T-cell (primary cell): ENCODE data around the gene LIX1. TPM values are rescaled to one million over a fixed set of nuclear protein-coding genes. Genes with fewer than 3 reads are reported as not detected.

Experiments
- ATAC-seq, 4 experiments: fragments of 200-7000 bp in 3 of 4; fragments of 150-1000 bp in 1 of 4; cut with Tn5 transposase; replicated peaks in 1 of 4; 1 replicate in 3 of 4; 2 replicates in 1 of 4; pipeline ENCODE4 v1.10.0; 2021; ENCODE audit warnings: moderate library complexity in 3 of 4, mild to moderate bottlenecking in 2 of 4, moderate number of reproducible peaks in 1 of 4
- CTCF ChIA-PET, 2 donors: fragments of 300-600 bp; sonication (Branson Sonifier 250); formaldehyde crosslinking; loops; one replicate each; lab custom pipeline; 2022; ENCODE audit warnings: antibody characterized with exemption in 2 of 2; lab: Charles Lee
- POLR2A ChIA-PET, 2 donors: fragments of 300-600 bp; sonication (Branson Sonifier 250); formaldehyde crosslinking; loops; one replicate each; lab custom pipeline; 2022; ENCODE audit warnings: antibody characterized with exemption in 2 of 2; lab: Charles Lee
- DNase-seq, 35 experiments: peaks; one replicate each; pipeline versions ENCODE4 v3.0.0 to v3.0.0-alpha.2; 2013 to 2023
- H3K27ac ChIP-seq: one replicate; pipeline ENCODE4 v1.5.1; 2013; ENCODE audit warnings: low read length
- H3K27me3 ChIP-seq, 2 experiments: replicated peaks in 1 of 2; 1 replicate in 1 of 2; 2 replicates in 1 of 2; pipeline versions ENCODE4 v1.6.1 to v1.7.0; 2013; ENCODE audit warnings: low read length in 1 of 2, mixed read lengths in 1 of 2; ENCODE audit not compliant: control insufficient read depth in 2 of 2, insufficient read depth in 2 of 2; ENCODE audit errors: extremely low read depth in 1 of 2
- H3K36me3 ChIP-seq, 2 donors: 1 replicate in 1 of 2; 2 replicates in 1 of 2; pipeline versions ENCODE4 v1.6.1 to v1.7.0; 2013; ENCODE audit warnings: low read length in 1 of 2; ENCODE audit not compliant: control insufficient read depth in 2 of 2, insufficient read depth in 1 of 2; ENCODE audit errors: extremely low read depth in 1 of 2
- H3K4me1 ChIP-seq, 2 experiments: 1 replicate in 1 of 2; 2 replicates in 1 of 2; pipeline versions ENCODE4 v1.6.1 to v1.7.0; 2013; ENCODE audit warnings: low read length in 2 of 2, mixed read lengths in 1 of 2; ENCODE audit not compliant: insufficient read depth in 2 of 2, control insufficient read depth in 1 of 2; ENCODE audit errors: extremely low read depth in 1 of 2
- H3K4me3 ChIP-seq, 2 donors: 1 replicate in 1 of 2; 2 replicates in 1 of 2; pipeline versions ENCODE4 v1.5.1 to v1.7.0; 2013; ENCODE audit warnings: mild to moderate bottlenecking in 2 of 2, low read length in 1 of 2, moderate library complexity in 1 of 2; ENCODE audit not compliant: control insufficient read depth in 1 of 2; ENCODE audit errors: extremely low read depth in 1 of 2
- H3K9me3 ChIP-seq: 2 replicates; pipeline ENCODE4 v1.7.0; 2013
- H3K27ac Mint-ChIP-seq, 2 donors: one replicate each; pipeline ENCODE4 v1.8.0; 2020 to 2021; ENCODE audit warnings: mild to moderate bottlenecking in 2 of 2, mixed read lengths in 2 of 2
- H3K27me3 Mint-ChIP-seq, 2 donors: one replicate each; pipeline ENCODE4 v1.8.0; 2021 to 2022; ENCODE audit warnings: mixed read lengths in 2 of 2
- H3K36me3 Mint-ChIP-seq: one replicate; pipeline ENCODE4 v1.8.0; 2021; ENCODE audit warnings: mixed read lengths
- H3K4me1 Mint-ChIP-seq, 3 donors: one replicate each; pipeline ENCODE4 v1.8.0; 2020 to 2022; ENCODE audit warnings: mixed read lengths in 3 of 3, mild to moderate bottlenecking in 1 of 3
- H3K4me3 Mint-ChIP-seq, 3 donors: one replicate each; pipeline ENCODE4 v1.8.0; 2020 to 2022; ENCODE audit warnings: mild to moderate bottlenecking in 3 of 3, mixed read lengths in 3 of 3, moderate library complexity in 3 of 3
- H3K9me3 Mint-ChIP-seq, 3 donors: one replicate each; pipeline ENCODE4 v1.8.0; 2020 to 2022; ENCODE audit warnings: mixed read lengths in 3 of 3
- WGBS: methylation state at CpG from one replicate; pipeline ENCODE4 v1.1.5; 2013; ENCODE audit warnings: missing lambda C conversion rate; ENCODE audit not compliant: insufficient coverage; 5-methylcytosine and 5-hydroxymethylcytosine counted together
- total RNA-seq, 35 experiments: library from RNA in 6 of 35; stranded (reverse) in 6 of 35; fragments of 120-200 nt in 1 of 35; gene quantifications; one replicate each; pipeline versions ENCODE4 v1.2.1 to v1.2.4 and lab custom pipeline; 2013 to 2026

The LIX1 gene
- total RNA-seq, 5 donors from 2014 or later (not counting 1 experiment from before 2014, with no cell fraction given) = not detected

DNA sequence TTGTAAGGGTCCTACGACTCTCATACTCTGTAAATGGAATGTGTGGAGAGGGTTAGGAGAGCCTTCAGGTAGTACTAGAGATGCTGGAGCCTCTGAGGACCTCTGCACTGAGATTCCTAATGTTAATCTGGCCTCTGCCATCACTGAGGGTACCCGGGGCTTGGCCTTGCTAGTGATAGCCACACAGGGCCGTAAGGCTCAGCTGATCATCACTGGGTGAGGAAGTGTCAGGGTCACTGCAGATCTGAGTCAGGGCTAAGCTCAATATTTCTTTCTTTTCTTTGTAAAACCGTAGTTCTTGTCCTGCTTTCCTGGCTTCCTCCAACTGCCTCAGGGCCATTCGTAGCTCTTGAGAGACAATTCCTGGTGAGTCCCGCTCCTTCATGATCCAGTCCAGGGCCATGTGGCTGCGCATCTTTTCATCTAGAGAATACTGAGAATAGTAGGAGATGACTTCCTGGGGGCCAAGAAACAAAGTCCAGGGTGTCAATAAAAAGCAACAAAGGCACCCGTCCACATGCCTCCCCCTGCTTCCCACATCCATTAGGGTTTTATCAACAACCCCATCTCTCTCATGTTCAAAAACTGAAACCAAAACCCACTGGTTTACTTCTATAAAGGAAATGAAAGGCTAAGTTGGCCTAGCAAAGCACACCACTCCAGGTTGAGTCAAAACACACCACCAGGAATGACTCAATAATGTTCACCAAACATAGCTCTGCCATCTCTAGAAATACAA is 47.7 kb downstream of the LIX1 start:
- Mint-ChIP-seq H3K4me3 (no peak overlapping the region), H3K36me3 (no peaks in the 10 kb centered on the region), H3K9me3 (no peaks in the 10 kb centered on the region), H3K27ac (no peak overlapping the region), H3K27me3 (peaks cover under 1 to 7% of the 10 kb centered on the region in 2 donors), H3K4me1 (peaks cover 5 to 8% (median 8%) of the 10 kb centered on the region in 3 donors)
- no peaks in the 10 kb centered on the region for H3K27me3 ChIP-seq
- 71% methylated on average over 3 of the region's 8 CpGs for WGBS
- CTCF ChIA-PET = no interaction called here
- H3K4me1 ChIP-seq = no peaks in the 10 kb centered on the region
- POLR2A ChIA-PET = no interaction called here
- DNase-seq (no peak), ATAC-seq (peak in 1 of 4 experiments; percentile 16)
- H3K36me3 ChIP-seq = no peaks in the 10 kb centered on the region
- no peak overlapping the region for H3K27ac ChIP-seq
- no peak overlapping the region for H3K4me3 ChIP-seq
- H3K9me3 ChIP-seq = no peaks in the 10 kb centered on the region

DNA sequence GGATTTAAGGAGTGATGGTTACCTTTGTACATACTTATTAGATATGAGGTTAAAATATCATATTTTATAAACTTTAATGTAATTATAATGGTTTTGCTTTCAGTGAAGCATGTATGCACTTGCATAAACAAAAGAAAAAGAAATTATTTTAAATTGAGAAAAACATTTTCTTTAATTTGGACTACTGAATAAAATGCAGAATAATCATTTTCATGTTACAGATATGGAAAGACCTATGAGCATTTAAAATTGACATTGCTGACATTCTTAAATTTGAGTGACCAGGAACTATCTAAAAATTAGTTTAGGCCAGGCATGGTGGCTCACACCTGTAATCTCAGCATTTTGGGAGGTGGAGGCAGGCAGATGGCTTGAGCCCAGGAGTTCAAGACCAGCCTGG is 49.2 kb downstream of the LIX1 start:
- Mint-ChIP-seq H3K4me3 (no peak overlapping the region), H3K4me1 (peaks cover 5 to 8% (median 8%) of the 10 kb centered on the region in 3 donors), H3K9me3 (no peaks in the 10 kb centered on the region), H3K36me3 (no peaks in the 10 kb centered on the region), H3K27me3 (peaks cover 0 to 3% of the 10 kb centered on the region in 2 donors), H3K27ac (no peak overlapping the region)
- Histone ChIP-seq H3K27me3 (no peaks in the 10 kb centered on the region), H3K9me3 (no peaks in the 10 kb centered on the region), H3K4me1 (no peaks in the 10 kb centered on the region), H3K27ac (no peak overlapping the region), H3K36me3 (no peaks in the 10 kb centered on the region), H3K4me3 (no peak overlapping the region)
- ATAC-seq (no peak), DNase-seq (no peak)
- ChIA-PET CTCF (interaction anchor here in 1 of 2 donors (0.7 kb wide), 1 partner anchor 756 kb away, joined by 5 read pairs; no protein-coding TSS in a partner anchor), POLR2A (no interaction called here)

GRCh38 chr5:97090944-97091343 is 51.5 kb downstream of the LIX1 start:
- no peaks in the 10 kb centered on the region for H3K9me3 Mint-ChIP-seq
- POLR2A ChIA-PET = no interaction called here

GRCh38 chr5:97089149-97089801 is 53.1 kb downstream of the LIX1 start:
- H3K9me3 Mint-ChIP-seq = no peaks in the 10 kb centered on the region
- no peaks in the 10 kb centered on the region for H3K9me3 ChIP-seq
- no peaks in the 10 kb centered on the region for H3K36me3 Mint-ChIP-seq
- no peaks in the 10 kb centered on the region for H3K36me3 ChIP-seq
- no peak for DNase-seq
- no peaks in the 10 kb centered on the region for H3K27me3 Mint-ChIP-seq
- no peaks in the 10 kb centered on the region for H3K27me3 ChIP-seq
- H3K27ac ChIP-seq = no peak overlapping the region
- POLR2A ChIA-PET = interaction anchor here in 1 of 2 donors (0.5 to 0.6 kb wide), 2 partner anchors 14 to 37 kb away, joined by 3 read pairs; no protein-coding TSS in a partner anchor
- CTCF ChIA-PET = no interaction called here
- no peaks in the 10 kb centered on the region for H3K4me1 Mint-ChIP-seq
- H3K4me1 ChIP-seq = no peaks in the 10 kb centered on the region
- H3K27ac Mint-ChIP-seq = no peak overlapping the region
- no peak overlapping the region for H3K4me3 Mint-ChIP-seq
- no peak overlapping the region for H3K4me3 ChIP-seq
- ATAC-seq = no peak
- WGBS = 67% methylated on average over 3 of the region's 6 CpGs

More at GRCh38 chr5:97090944-97091343, 51.5 kb downstream of the LIX1 start:
- CTCF ChIA-PET = interaction anchor here (0.6 kb wide), 2 partner anchors 1792 to 1811 kb away, joined by 3 to 7 read pairs; no protein-coding TSS in a partner anchor
- WGBS = 100% methylated on average over 3 of the region's 3 CpGs
- Mint-ChIP-seq H3K27me3 (no peaks in the 10 kb centered on the region), H3K4me3 (no peak overlapping the region), H3K27ac (no peak overlapping the region), H3K4me1 (peaks cover 5 to 8% (median 8%) of the 10 kb centered on the region in 3 donors), H3K36me3 (no peaks in the 10 kb centered on the region)
- DNase-seq = no peak
- no peaks in the 10 kb centered on the region for H3K27me3 ChIP-seq
- H3K4me1 ChIP-seq = no peaks in the 10 kb centered on the region
- ATAC-seq = no peak
- no peaks in the 10 kb centered on the region for H3K36me3 ChIP-seq
- no peak overlapping the region for H3K27ac ChIP-seq
- no peaks in the 10 kb centered on the region for H3K9me3 ChIP-seq
- no peak overlapping the region for H3K4me3 ChIP-seq

GRCh38 chr5:97088774-97089148 is 53.6 kb downstream of the LIX1 start:
- Mint-ChIP-seq H3K4me3 (no peak overlapping the region), H3K9me3 (no peaks in the 10 kb centered on the region), H3K36me3 (no peaks in the 10 kb centered on the region), H3K4me1 (no peaks in the 10 kb centered on the region), H3K27ac (no peak overlapping the region), H3K27me3 (no peaks in the 10 kb centered on the region)
- WGBS = no CpG with 5 or more reads among the region's 2 CpGs
- H3K27me3 ChIP-seq = no peaks in the 10 kb centered on the region
- no peak for ATAC-seq
- no peaks in the 10 kb centered on the region for H3K36me3 ChIP-seq
- ChIA-PET POLR2A (no interaction called here), CTCF (no interaction called here)
- H3K4me1 ChIP-seq = no peaks in the 10 kb centered on the region
- no peak overlapping the region for H3K4me3 ChIP-seq
- H3K9me3 ChIP-seq = no peaks in the 10 kb centered on the region
- DNase-seq = no peak
- no peak overlapping the region for H3K27ac ChIP-seq

- no CpG with 5 or more reads among the region's 4 CpGs for WGBS
- ATAC-seq (no peak), DNase-seq (no peak)
- Mint-ChIP-seq H3K36me3 (no peaks in the 10 kb centered on the region), H3K4me3 (no peak overlapping the region), H3K27me3 (no peaks in the 10 kb centered on the region), H3K4me1 (peaks cover 2 to 4% (median 4%) of the 10 kb centered on the region in 3 donors), H3K27ac (no peak overlapping the region), H3K9me3 (no peaks in the 10 kb centered on the region)
- Histone ChIP-seq H3K27me3 (no peaks in the 10 kb centered on the region), H3K36me3 (no peaks in the 10 kb centered on the region), H3K9me3 (no peaks in the 10 kb centered on the region), H3K27ac (no peak overlapping the region), H3K4me3 (no peak overlapping the region), H3K4me1 (peaks cover 0 to under 1% of the 10 kb centered on the region in 2 experiments)
- POLR2A ChIA-PET = no interaction called here
- CTCF ChIA-PET = no interaction called here
These were observed 55.3 kb downstream of the LIX1 start for GRCh38 chr5:97087138-97087537.
